GM18867 (cell line): Measurements from ENCODE around the gene ATG14.
"Not testable (repeated sequence)": the region's sequence is repeated elsewhere in the genome, so short reads cannot be mapped to it uniquely, and the experiment has no call there.

ENCODE experiments used
- ATAC-seq: cut with Tn5 transposase; IDR thresholded peaks from one replicate; pipeline ENCODE4 v1.9.1; 2021; ENCODE audit warnings: mild to moderate bottlenecking, moderate library complexity; ENCODE audit not compliant: unreplicated experiment

Gene ATG14

DNA sequence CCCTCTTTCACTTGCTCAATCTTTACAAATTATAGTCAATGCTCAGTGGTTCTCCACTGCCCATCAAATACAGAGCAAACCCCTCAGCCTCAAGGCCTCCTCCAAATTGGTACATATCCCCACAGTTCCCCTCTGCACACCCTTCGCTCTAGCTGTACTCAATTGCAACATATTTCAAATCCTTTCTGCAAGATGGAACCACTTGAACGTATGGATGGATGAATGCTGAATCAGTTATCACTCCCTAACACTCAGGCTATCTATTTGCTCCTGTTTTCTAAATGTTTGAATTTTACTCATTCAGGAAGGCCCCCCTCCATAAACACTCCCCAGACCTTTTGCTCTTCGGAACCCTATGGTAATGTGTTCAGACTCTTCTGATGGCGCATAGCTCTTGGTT lies 24.5 kb downstream of the ATG14 start:
- ATAC-seq, result no peak

DNA sequence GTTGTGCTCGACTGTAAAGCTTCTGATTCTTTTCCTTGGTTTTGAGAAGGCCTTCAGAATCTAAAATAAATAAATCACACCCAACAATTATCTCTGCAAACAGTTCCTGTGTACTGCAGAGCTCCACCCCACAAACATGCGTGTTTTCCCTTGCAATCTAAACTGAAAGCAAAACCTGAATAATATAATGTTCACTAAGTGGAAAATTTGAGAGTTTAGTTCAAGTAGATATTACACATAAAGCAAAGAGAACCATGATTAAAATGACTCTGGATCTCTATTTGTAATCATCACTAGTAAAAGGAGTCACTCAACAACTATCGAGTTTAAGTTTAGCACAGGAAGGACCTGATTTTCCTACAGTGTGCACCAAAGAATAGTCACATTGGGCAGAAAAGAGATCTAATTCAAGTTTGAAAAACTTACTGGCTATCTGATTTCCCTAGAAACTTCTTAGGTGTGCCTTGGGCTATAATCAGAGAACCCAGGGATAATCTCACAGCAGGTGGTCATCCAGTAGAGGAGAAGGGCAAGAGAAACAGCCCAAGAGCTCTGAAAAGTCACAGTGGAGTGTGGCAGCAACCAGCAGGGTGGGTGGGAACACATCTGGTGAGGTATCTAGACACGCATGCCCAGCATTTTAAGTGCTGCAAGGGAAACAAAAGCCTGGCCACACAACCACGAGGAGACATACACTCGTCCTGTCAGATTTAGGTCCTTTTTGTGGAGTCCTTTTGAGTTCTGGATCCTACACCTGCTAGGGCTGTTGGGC lies 25.4 kb downstream of the ATG14 start:
- no peak for ATAC-seq

DNA sequence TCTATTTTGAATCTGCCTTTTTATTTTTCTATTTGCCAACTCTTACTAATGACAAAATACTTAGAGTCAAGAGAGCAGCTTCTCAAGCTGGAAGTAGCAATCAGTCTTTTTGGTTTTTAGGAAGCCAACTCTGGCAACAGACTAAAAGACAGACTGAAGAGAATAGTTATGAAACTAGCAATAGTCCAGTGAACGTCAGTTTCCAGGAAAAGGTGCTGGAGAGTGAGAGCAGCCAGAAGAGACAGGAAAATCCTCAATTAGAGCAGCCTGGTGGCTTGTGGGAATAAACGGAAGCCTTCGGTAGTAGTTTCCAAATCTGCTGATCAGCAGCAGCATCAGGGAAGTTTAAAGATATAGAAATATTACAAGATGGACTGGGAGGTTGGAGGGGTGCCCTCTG lies 27.1 kb downstream of the ATG14 start:
- ATAC-seq, result no peak

DNA sequence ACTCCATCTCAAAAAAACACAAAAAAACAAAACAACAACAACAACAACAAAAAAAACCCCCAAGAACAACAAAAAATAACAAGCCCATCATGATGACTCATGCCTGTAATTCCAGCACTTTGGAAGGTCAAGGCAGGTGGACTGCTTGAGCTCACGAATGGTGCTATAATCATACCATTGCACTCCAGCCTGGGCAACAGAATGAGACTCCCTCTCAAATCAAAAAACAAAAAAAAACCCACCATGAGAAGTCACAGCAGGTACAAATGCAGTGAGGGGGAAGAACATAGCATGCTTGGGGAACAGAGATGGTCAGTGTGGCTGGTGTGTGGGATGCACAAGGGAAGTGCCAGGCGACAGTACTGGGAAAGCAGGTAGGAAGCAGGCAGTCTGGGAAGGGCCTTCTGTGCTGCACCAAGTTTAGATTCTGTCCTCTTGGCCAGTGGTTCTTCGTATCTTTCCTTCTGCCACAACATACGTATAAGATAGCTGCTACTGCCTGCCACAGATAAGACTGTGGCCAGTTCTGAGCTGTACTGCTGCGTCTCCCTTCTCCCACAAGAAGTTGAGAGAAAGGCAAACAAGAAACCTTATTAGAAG lies 28.0 kb downstream of the ATG14 start:
- ATAC-seq, result no peak

DNA sequence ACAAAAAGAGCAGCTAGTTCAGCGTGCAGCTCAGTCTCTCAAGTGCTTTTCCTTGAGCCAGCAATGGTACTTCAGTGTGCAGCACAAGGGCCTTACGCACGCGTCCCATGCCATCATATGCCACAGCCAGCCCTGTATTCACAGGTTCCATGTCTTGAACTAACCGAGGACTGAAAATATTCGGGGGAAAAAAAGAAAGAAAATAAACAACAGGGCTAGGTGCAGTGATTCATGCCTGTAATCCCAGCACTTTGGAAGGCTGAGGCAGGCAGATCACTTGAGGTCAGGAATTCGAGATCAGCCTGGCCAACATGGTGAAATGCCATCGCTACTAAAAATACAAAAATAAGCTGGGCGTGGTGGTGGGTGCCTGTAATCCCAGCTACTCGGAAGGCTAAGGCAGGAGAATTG lies 28.6 kb downstream of the ATG14 start:
- ATAC-seq, result not testable (repeated sequence)

DNA sequence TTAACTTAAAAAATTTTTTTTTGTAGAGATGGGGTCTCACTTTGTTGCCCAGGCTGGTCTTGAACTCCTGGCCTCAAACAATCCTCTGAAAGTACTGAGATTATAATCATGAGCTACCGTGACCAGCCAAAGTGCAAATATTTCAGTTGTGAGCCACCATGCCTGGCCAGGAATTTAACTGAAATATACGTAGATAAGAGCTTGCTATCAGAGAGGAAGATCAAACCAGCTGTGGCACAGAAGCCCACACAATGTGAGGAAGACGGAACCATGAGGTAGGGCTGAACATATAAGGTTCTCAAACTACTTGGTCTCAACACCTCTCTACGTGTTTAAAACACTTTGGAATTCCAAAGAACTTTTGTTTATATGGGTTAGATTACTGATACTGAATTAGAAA lies 29.1 kb downstream of the ATG14 start:
- ATAC-seq, result no peak

DNA sequence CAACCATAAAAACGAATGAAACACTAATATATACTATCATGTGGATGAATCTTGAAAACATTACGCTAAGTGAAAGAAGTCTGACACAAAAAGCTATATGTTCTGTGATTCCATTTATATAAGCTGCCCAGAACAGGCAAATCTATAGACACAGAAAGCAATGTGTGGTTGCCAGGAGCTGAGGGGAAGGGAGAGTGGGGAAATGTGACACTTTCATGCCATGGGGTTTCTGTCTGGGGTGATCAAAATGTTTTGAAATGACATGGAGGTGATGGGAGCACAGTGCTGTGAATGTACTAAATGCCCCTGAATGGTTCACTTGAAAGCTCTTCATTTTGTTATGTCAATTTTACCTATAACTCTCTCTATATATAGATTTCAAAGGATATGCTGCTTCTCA lies 30.1 kb downstream of the ATG14 start:
- ATAC-seq, result no peak

DNA sequence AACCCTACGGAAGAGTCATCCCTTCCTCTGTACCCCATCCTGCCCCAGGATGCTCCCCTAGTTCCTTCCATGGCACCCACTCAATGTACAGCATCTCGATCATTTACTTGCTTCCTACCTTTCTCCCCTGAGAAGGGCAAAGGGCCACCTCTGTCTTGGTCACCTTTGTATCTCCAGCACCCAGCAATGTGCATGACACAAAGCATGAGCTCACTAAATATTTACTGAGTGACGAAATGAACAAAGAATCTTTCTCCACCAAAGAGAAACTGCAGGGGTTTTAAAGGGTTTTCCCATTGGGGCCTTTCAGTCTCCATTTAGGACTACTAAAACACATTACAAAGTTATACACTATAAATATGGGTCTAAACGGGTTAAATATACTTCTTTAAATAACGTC lies 30.6 kb downstream of the ATG14 start:
- no peak for ATAC-seq

DNA sequence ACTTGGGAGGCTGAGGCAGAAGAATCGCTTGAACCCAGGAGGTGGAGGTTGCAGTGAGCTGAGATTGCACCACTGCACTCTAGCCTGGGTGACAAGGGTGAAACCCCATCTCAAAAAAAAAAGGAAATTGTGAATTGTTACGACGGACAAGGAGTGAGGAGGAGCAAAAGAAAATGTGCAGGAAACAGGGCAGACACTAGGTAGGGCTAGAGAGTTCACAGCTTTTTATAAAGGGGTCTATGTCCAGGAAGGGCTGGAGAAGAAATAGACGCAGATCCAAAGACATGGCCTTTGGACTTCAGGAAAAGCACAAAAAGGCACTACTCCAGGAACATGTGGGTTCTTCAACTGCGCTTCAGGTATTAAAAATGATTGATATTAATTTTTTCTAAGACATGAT lies 34.4 kb downstream of the ATG14 start:
- ATAC-seq, result no peak

DNA sequence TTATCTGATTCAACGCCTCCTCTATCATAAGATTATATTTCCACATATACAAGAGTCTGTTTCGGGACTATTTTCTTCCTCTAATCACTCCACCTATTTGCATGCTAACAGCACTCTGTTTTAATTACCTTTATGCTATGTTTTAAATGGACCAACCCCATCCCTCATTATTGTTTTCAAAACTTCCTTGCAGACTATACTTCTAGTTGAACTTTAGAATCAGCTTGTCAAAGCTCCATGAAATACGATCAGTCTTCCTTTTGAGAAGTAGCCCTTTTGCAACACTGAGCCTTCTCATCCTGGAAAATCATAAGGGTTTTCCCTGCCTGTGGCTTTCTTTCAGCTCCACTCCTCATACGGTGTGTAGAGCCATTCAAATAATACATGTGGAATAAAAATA lies 36.9 kb downstream of the ATG14 start:
- ATAC-seq, result no peak

DNA sequence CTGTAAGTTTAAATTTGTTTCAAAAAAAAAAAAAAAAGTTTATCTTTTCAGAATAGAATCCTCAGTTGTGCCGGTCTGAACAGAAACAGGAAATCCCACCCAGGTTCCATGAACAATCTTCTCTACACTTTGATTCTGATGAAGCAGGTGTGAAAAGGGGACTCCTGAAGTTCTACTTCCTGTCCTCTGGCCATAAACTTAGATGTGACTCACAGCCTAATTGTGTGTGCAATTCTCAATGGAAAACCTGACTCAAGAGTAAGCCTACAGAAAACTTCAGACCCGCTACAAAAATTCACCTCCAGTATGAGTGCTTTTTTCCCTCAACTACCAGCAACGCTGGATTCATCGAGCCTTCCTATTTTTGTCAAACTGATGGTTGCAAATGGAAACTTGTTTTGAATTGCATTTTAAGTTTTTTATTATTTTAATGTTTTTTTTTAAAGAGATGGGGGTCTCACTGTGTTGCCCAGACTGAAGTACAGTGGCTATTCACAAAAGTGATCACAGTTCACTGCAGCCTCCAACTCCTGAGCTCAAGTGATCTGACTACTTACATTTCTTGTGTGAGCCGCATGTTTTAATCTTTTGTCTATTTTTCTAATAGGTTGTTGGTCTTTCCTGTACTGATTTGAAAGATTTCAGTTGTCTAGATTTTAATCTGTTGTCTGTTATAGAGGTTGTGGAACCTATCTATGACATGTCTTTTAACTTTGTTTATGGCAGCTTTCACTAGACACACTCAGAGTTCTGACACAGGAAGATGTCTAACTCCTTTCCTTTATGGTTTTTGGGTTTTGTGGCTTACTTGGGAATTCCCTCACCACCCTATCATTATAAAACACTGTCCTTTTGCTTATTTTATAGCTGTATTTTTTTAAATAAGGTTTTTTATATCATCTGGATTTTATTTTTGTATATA lies 37.6 kb downstream of the ATG14 start:
- no peak for ATAC-seq

DNA sequence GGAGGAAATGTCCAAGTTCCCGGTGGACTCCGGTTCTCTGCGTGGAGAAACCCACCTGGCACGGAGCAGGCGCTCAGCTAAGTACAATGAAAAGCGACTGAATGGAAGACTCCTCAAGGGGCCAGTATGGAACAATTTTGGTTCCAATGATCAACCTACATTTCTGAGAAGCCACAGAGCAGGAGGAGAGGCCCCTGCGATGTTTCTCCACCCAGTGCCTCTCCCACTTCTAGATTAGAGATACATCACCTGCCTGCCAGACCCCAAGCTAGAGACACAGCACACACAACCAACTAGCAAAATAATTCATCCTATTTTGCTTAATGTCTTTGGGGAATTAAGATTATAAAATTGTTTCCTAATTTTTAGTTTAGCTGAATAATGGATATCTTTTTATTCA lies 38.8 kb downstream of the ATG14 start:
- ATAC-seq, result no peak

DNA sequence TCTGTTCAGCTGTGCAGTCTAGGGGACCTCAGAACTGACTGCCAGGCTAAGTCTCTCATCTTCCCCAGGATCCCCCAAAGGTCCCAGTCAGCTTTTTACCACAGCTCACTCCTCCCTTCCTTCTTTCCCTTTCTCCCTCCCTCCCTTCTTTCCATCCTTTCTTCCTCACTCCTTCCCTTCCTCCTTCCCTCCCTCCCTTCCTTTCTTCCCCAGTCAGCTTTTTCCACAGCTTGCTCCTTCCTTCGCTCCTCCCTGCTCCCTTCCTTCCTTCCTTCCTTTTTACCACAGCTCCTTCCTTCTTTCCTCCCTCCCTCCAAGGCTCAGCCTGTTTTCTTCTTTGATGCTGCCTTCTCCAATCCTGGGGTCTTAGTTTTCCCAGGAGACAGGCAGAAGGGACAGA lies 39.2 kb downstream of the ATG14 start:
- no peak for ATAC-seq

DNA sequence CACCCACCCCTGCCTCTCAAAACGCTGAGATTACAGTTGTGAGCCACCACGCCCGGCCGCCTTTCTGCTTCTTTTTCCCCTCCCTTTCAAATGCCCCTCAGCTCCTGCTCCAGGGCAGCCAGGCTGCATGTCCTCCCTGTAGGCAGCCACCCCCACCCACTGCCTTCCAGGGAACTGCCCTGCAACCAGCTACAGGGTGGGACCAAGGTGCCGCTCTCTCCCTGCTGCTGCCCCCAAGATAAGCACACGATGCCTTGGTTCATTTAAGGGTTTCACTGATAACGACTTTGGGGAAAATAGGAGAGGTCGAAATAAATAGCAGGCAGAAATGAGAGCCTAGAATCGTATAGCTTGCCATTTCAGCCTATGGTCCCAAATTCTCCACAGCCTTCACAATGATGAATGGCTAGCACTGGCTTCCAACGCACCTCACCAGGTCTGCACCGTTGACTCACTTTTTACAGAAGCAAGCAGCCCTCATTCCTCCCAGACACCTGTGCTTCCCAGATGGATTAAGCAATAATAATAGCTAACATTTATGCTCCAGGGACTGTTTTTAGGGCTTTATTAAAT lies 40.7 kb downstream of the ATG14 start:
- no peak for ATAC-seq

DNA sequence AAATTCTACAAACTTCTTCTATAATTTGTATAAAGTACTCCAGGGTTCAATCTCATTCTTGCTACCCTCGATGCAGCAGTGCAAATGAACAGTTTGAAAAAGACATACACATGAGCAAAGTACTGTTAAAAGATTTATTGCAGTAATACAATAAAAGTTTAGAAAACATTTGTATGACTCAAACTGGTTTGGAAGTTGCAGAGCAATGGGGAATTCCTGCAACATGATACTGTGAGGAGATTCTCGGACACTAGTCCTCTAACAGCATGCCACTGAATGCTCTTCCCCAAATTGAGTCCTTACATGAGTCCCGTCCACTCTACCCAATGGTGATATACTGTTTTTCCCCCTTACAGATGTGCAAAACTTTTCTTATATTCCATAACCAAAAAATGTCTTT lies 45.4 kb downstream of the ATG14 start:
- ATAC-seq, result no peak

DNA sequence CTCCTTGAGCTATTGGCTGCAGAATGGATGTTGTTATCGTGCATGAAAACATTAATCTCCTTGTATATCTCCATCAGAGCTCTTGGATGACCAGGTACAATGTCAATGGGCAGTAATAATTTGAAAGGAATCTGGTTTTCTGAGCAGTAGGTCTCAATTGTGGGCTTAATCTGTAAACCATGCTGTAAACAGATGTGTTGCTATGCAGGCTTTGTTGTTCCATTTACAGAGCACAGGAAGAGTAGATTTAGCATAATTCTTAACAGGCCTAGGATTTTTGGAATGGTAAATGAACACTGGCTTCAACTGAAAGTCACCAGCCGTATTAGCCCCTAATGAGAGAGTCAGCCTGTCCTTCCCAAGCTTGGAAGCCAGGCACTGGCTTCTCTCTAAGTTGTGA lies 50.4 kb downstream of the ATG14 start:
- no peak for ATAC-seq

DNA sequence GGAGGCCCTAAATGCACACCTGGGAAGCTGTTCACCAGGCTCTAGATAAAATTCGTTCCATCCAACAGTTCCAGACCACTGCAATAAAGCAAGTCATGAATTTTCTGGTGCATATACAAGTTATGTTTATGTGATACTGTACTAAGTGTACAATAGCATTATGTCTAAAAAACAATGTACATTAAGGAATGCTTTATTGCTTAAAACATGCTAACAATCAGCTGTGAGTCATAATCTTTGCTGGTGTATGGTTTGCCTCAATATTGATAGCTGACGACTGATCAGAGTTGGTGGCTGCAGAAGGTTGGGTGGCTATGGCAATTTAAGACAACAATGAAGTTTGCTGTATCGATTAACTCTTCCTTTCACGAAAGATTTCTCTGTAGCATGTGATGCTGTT lies 52.3 kb downstream of the ATG14 start:
- ATAC-seq, result no peak

DNA sequence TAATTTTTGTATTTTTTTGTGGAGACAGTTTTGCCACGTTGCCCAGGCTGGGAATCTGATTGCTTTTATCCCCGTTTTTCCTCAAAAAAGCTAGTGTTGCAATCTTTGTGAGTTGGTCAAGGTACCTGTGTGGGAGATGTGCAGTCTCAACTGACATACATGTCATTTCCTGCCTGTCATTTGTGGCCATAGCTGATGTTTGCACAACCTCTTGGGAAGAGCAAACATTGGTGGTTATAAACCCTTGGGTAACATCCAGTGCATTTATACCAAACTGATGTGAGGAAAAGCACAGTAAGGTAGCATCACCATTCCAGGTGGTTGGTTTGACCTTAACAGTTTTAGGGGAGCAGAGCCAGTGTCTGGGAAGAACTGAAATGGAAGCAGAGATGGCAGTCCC lies 54.7 kb downstream of the ATG14 start:
- no peak for ATAC-seq

DNA sequence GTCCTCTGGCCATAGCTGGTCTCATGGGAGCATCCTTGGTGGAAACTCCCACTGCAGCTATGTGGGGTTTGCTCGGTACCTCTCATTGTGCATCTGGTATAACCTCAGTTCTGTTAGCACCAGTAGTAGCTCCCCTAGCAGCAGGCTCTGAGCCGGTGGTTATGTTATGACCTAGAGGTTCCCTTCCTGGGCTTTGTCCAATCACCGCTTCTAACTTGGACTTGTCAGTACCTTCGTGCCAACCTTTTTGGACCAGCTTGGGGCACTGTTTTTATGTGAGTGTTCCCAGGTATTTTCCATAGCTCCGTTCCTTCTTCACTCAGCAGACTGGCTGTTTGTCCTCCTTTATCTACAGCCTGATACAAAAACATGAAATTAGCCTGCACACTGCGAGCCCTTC lies 55.7 kb downstream of the ATG14 start:
- ATAC-seq, result no peak

DNA sequence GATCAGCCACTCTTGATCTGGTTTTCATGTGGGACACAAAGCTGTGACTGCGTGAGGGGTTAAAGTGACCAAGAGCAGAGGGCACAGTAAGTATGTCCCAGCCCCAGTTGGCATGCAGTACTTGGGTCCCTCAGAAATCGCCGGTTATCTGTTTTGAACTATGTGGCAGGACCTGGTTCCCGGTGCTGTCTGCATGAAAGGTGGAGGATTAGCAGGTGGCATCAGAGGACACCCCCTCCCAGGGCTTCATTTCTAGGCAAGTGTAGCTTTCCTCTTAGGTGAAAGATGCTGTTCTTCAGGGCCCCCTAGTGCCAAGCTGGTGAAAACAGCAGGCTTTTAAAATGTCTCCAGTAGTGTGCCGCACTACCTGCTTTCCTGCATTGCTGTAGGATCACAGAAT lies 57.1 kb downstream of the ATG14 start:
- ATAC-seq, result peak; percentile 82

DNA sequence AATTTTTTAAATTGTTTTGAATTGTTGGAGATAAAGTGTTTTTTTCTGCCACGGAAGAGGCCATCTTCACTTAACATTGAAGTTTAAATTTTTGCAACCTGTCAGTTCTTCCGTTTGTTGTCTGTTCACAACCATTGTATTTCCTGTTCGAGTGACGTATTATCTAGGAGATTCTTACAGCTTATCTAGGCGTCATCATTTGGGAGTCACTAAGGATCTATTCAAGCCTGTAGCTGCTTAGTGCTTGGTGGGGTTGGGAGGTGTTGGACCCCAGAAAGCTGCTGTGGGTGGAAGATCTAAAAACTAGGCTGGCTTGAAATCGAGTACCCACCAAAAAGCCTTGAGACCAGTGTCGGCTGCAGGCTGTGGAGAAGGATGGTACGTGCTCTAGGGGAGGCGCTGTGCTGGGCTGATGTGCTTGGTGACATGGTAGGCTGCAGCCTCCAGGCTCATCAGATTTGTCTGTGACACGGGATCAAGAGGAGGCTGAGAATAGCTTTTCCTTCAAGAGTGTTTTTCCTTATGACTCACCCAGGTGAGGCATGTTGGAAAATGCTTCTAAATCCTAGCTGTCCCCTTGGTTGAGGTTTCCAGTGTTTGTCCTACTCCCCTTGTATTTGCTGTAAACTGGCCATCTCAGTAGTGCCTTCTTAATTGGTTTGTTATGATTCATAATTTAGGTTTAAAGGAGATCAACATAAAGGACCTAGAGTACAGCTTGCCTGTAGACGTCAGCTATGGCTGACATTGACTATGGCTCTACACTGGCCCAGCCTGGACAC lies 57.8 kb downstream of the ATG14 start:
- ATAC-seq, result no peak
